Spinal cord (tissue), 10 donors: Measurements from ENCODE around the gene SLC25A42. TPM values are rescaled to one million over a fixed set of nuclear protein-coding genes. Genes with fewer than 3 reads are reported as not detected.

Source experiments
- DNase-seq, 6 donors: peaks; one replicate each; pipeline versions ENCODE4 v3.0.0 to v3.0.0-alpha.2; 2013 to 2015; ENCODE audit warnings: low spot score in 6 of 6, low read depth in 4 of 6
- H3K27ac ChIP-seq: one replicate; pipeline ENCODE4 v1.5.1; 2013; ENCODE audit warnings: low read depth, low read length, control low read depth
- H3K27me3 ChIP-seq: one replicate; pipeline ENCODE4 v1.6.1; 2013; ENCODE audit warnings: low read length; ENCODE audit not compliant: control insufficient read depth, insufficient read depth
- H3K36me3 ChIP-seq: one replicate; pipeline ENCODE4 v1.6.1; 2013; ENCODE audit warnings: low read length; ENCODE audit not compliant: control insufficient read depth, insufficient read depth
- H3K4me1 ChIP-seq: one replicate; pipeline ENCODE4 v1.6.1; 2013; ENCODE audit warnings: low read length; ENCODE audit not compliant: control insufficient read depth, insufficient read depth
- H3K4me3 ChIP-seq: one replicate; pipeline ENCODE4 v1.5.1; 2013; ENCODE audit warnings: low read depth, low read length, control low read depth
- H3K9me3 ChIP-seq: one replicate; pipeline ENCODE4 v1.6.1; 2013; ENCODE audit warnings: low read length; ENCODE audit not compliant: control insufficient read depth, insufficient read depth
- WGBS: methylation state at CpG from one replicate; pipeline ENCODE4 v1.1.5; 2013; ENCODE audit warnings: missing lambda C conversion rate; ENCODE audit not compliant: insufficient coverage; 5-methylcytosine and 5-hydroxymethylcytosine counted together
- polyA plus RNA-seq, 2 donors: library from polyadenylated mRNA; unstranded; fragments of 120-200 nt; gene quantifications; one replicate each; pipeline ENCODE4 v1.2.1, GENCODE V29; 2013; ENCODE audit not compliant: insufficient read length in 2 of 2
- total RNA-seq, 2 donors: library from RNA; depleted of rRNA in 1 of 2; stranded (reverse); fragments of 120-200 nt in 1 of 2; fragments of >200 nt in 1 of 2; gene quantifications; one replicate each; pipeline versions ENCODE4 v1.2.3 to v1.2.4, GENCODE V29; 2013 to 2014
- donor health status: healthy.

The SLC25A42 gene
- total and polyA plus RNA-seq, 4 donors, result 7.6 to 25.0 (median 14.8) TPM

DNA sequence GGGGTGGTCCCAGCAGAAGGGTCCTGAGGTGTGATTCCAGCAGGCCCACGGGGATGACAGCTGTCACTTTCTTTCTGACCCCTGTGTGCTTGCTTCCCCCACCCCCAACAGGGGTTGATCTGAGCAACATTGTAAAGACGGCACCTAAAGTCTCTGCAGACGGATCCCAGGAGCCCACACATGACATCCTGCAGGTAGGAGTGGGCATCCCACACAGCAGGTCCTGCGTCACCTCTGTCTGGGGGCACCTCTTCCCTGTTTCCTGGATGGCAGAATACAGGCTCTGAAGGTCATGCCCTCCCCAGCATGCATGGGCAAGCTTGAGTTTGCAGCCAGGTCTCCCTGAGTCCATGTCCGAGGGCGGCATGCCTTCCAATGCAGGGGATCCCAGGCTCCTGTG, 19.9 kb upstream of the SLC25A42 start:
- WGBS, result 94% methylated on average over 6 of the region's 6 CpGs

GRCh38 chr19:19049406-19049805, 14.4 kb upstream of the SLC25A42 start:
- Histone ChIP-seq H3K36me3 (peaks cover 54% of the 10 kb centered on the region), H3K4me3 (no peak overlapping the region), H3K27me3 (no peaks in the 10 kb centered on the region), H3K9me3 (no peaks in the 10 kb centered on the region), H3K4me1 (no peaks in the 10 kb centered on the region), H3K27ac (no peak overlapping the region)
- 100% methylated on average over 1 of the region's 2 CpGs for WGBS
- DNase-seq, result no peak

More for the DNA sequence above, 19.9 kb upstream of the SLC25A42 start:
- H3K4me3 ChIP-seq, result no peak overlapping the region
- H3K4me1 ChIP-seq, result no peaks in the 10 kb centered on the region
- no peak overlapping the region for H3K27ac ChIP-seq
- DNase-seq, result no peak
- no peaks in the 10 kb centered on the region for H3K27me3 ChIP-seq
- peaks cover 39% of the 10 kb centered on the region for H3K36me3 ChIP-seq
- H3K9me3 ChIP-seq, result no peaks in the 10 kb centered on the region

- no peak for DNase-seq
- H3K4me3 ChIP-seq, result no peak overlapping the region
- WGBS, result 100% methylated on average over 3 of the region's 4 CpGs
- no peaks in the 10 kb centered on the region for H3K4me1 ChIP-seq
- peaks cover 57% of the 10 kb centered on the region for H3K36me3 ChIP-seq
- H3K27ac ChIP-seq, result no peak overlapping the region
- H3K9me3 ChIP-seq, result no peaks in the 10 kb centered on the region
- no peaks in the 10 kb centered on the region for H3K27me3 ChIP-seq
Measured at GRCh38 chr19:19050104-19050503, 13.7 kb upstream of the SLC25A42 start.

DNA sequence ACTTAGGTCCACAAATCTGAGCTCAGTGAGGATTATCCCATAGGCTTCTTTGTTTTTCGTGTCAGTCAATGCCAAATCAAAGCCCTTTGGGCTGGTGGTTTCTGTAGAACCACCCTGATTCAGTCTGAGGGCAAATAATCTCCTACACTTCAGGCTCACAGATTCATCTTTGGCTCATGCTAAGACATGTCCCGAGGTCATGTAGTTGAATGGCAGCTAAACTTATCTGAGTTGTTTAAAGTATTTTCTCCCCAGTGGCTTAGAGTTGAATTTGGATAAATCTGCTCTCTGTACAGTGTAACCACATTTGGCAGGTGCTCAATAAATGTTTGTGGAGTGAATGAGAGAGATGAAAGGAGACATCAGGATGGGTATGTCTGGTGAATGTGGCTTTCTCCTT, 13.1 kb upstream of the SLC25A42 start:
- Histone ChIP-seq H3K4me1 (no peaks in the 10 kb centered on the region), H3K27me3 (no peaks in the 10 kb centered on the region), H3K4me3 (no peak overlapping the region), H3K36me3 (peaks cover 61% of the 10 kb centered on the region), H3K27ac (no peak overlapping the region), H3K9me3 (no peaks in the 10 kb centered on the region)
- DNase-seq, result no peak
- WGBS, result 80% methylated on average over 1 of the region's 2 CpGs

DNA sequence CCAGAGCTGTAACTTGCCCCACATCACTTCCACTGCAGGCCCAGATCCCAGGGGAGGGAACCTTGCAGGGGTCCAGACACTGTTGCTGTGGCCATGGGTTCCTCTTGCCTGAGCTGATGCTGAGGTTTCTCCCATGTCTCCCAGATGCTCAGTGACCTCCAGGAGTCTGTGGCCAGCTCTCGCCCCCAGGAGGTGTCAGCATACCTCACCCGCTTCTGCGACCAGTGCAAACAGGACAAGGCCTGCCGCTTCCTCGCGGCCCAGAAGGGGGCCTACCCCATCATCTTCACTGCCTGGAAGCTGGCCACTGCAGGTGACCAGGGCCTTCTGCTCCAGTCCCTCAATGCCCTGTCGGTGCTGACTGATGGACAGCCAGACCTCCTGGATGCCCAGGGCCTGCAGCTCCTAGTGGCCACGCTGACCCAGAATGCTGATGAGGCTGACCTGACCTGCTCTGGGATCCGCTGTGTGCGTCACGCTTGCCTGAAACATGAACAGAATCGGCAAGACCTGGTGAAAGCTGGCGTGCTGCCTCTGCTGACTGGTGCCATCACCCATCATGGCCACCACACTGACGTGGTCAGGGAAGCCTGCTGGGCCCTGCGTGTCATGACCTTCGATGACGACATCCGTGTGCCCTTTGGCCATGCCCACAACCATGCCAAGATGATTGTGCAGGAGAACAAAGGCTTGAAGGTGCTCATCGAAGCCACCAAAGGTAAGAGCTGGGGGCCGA, 12.1 kb upstream of the SLC25A42 start:
- H3K4me1 ChIP-seq, result no peaks in the 10 kb centered on the region
- no peaks in the 10 kb centered on the region for H3K9me3 ChIP-seq
- no peak overlapping the region for H3K4me3 ChIP-seq
- WGBS, result 92% methylated on average over 20 of the region's 20 CpGs
- no peak overlapping the region for H3K27ac ChIP-seq
- DNase-seq, result no peak
- no peaks in the 10 kb centered on the region for H3K27me3 ChIP-seq
- peaks cover 65% of the 10 kb centered on the region for H3K36me3 ChIP-seq

- 92% methylated on average over 1 of the region's 1 CpG for WGBS
- no peak for DNase-seq
- no peak overlapping the region for H3K4me3 ChIP-seq
- H3K36me3 ChIP-seq, result peaks cover 74% of the 10 kb centered on the region
- H3K9me3 ChIP-seq, result no peaks in the 10 kb centered on the region
- no peaks in the 10 kb centered on the region for H3K27me3 ChIP-seq
- no peak overlapping the region for H3K27ac ChIP-seq
- no peaks in the 10 kb centered on the region for H3K4me1 ChIP-seq
Measured at GRCh38 chr19:19052921-19053320, 10.9 kb upstream of the SLC25A42 start.

DNA sequence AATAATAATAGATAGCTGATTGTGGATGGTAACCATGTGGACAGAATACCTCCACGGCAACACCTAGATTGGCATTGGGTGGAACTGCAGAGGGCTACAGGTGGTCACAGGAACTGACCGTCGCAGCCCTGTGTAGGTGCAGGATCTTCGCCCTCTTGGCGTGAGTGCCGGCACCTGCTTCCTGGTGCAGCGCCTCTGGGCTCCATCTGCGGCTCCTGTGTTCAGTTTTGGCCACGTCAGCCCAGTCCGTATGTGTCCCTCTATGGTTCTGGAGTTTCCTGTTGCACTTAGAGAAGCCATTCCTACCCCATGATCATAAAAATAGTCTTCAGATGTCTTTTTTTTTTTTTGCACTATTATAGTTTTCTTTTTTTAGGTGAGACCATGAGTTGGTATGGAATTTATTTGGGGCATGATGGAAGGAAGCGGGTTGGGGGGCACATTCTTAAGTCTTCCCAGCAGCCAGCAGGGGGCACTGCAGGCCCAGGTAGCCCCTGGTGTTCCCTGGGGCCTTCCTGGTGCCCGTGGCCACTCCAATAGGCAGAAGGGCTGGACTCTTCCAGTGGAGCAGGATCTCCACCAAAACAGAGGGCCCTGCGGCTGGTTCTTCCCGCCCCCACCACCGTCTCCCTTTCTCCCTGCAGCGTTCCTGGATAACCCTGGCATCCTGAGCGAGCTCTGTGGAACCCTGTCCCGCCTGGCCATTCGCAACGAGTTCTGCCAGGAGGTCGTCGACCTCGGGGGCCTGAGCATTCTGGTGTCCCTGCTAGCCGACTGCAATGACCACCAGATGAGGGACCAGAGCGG, 10.1 kb upstream of the SLC25A42 start:
- WGBS, result 90% methylated on average over 23 of the region's 25 CpGs
- H3K9me3 ChIP-seq, result no peaks in the 10 kb centered on the region
- H3K27me3 ChIP-seq, result no peaks in the 10 kb centered on the region
- H3K4me3 ChIP-seq, result no peak overlapping the region
- peaks cover 82% of the 10 kb centered on the region for H3K36me3 ChIP-seq
- no peaks in the 10 kb centered on the region for H3K4me1 ChIP-seq
- peak in 2 of 6 donors; percentile 57 to 62 for DNase-seq
- no peak overlapping the region for H3K27ac ChIP-seq

GRCh38 chr19:19054315-19054938, 9.4 kb upstream of the SLC25A42 start:
- H3K4me3 ChIP-seq, result no peak overlapping the region
- H3K27me3 ChIP-seq, result no peaks in the 10 kb centered on the region
- no peak overlapping the region for H3K27ac ChIP-seq
- no peaks in the 10 kb centered on the region for H3K4me1 ChIP-seq
- WGBS, result 96% methylated on average over 10 of the region's 15 CpGs
- DNase-seq, result no peak
- peaks cover 89% of the 10 kb centered on the region for H3K36me3 ChIP-seq
- H3K9me3 ChIP-seq, result no peaks in the 10 kb centered on the region

GRCh38 chr19:19054939-19055440, 8.8 kb upstream of the SLC25A42 start:
- no peak overlapping the region for H3K27ac ChIP-seq
- no peak for DNase-seq
- no peak overlapping the region for H3K4me3 ChIP-seq
- H3K36me3 ChIP-seq, result peaks cover 92% of the 10 kb centered on the region
- 96% methylated on average over 19 of the region's 19 CpGs for WGBS
- H3K4me1 ChIP-seq, result no peaks in the 10 kb centered on the region
- no peaks in the 10 kb centered on the region for H3K27me3 ChIP-seq
- H3K9me3 ChIP-seq, result no peaks in the 10 kb centered on the region
